Gastroesophageal sphincter (tissue), 4 donors: ENCODE data around the gene SPPL3. TPM values are rescaled to one million over a fixed set of nuclear protein-coding genes. Genes with fewer than 3 reads are reported as not detected.

Experiments used
- ATAC-seq: fragments of 150-250 bp; one replicate; pipeline ENCODE4 v1.9.1; 2016; ENCODE audit warnings: mild to moderate bottlenecking, moderate library complexity
- H3K27ac ChIP-seq, 4 donors: fragments of 200-600 bp; sonication (generic) in 3 of 4; 1 replicate in 3 of 4; 2 replicates in 1 of 4; pipeline ENCODE4 v1.5.1; 2016 to 2019
- H3K27me3 ChIP-seq: fragments of 200-600 bp; sonication (generic); one replicate; pipeline ENCODE4 v1.5.1; 2019
- H3K36me3 ChIP-seq, 2 donors: fragments of 200-600 bp; sonication (generic); one replicate each; pipeline ENCODE4 v1.5.1; 2019; ENCODE audit warnings: control low read depth in 1 of 2
- H3K4me1 ChIP-seq, 3 donors: fragments of 200-600 bp; sonication (generic); 1 replicate in 2 of 3; 2 replicates in 1 of 3; pipeline ENCODE4 v1.5.1; 2016 to 2019; ENCODE audit warnings: control low read depth in 2 of 3
- H3K4me3 ChIP-seq, 2 donors: fragments of 200-600 bp; sonication (generic); one replicate each; pipeline ENCODE4 v1.5.1; 2019; ENCODE audit warnings: mild to moderate bottlenecking in 1 of 2, moderate library complexity in 1 of 2
- H3K9me3 ChIP-seq, 3 donors: fragments of 200-600 bp; sonication (generic); one replicate each; pipeline ENCODE4 v1.5.1; 2017 to 2019; ENCODE audit warnings: control low read depth in 2 of 3
- EP300 ChIP-seq: sonication (generic); formaldehyde crosslinking; IDR thresholded peaks from one replicate; pipeline ENCODE4 v1.6.1; 2017; ENCODE audit warnings: antibody characterized with exemption, mild to moderate bottlenecking
- POLR2A ChIP-seq, 2 donors: fragments of 450-650 bp; IDR thresholded peaks; one replicate each; pipeline ENCODE4 v1.6.1; 2017; ENCODE audit warnings: antibody characterized with exemption in 2 of 2, mild to moderate bottlenecking in 2 of 2, moderate library complexity in 1 of 2
- POLR2AphosphoS5 ChIP-seq: sonication (generic); formaldehyde crosslinking; IDR thresholded peaks from one replicate; pipeline ENCODE4 v1.6.1; 2017; ENCODE audit warnings: antibody characterized with exemption
- WGBS, 2 donors: methylation state at CpG; one replicate each; pipeline ENCODE4 v1.1.5; 2018; ENCODE audit warnings: low coverage in 1 of 2; 5-methylcytosine and 5-hydroxymethylcytosine counted together
- total RNA-seq, 4 donors: library from RNA; depleted of rRNA; stranded (reverse); fragments of >200 nt; gene quantifications; one replicate each; pipeline ENCODE4 v1.1.0, GENCODE V29; 2016
- TF ChIP-seq, protein P1 (sequence below), 4 experiments: fragments of 200-600 bp in 2 of 4; fragments of 450-650 bp in 2 of 4; sonication (generic) in 1 of 4; IDR thresholded peaks; one replicate each; pipeline ENCODE4 v1.5.1; 2017 to 2019; ENCODE audit warnings: antibody characterized with exemption in 4 of 4, mild to moderate bottlenecking in 2 of 4, moderate library complexity in 2 of 4

The SPPL3 gene
- total RNA-seq, 4 donors from 2014 or later = 16.2 to 20.2 (median 19.0) TPM

DNA sequence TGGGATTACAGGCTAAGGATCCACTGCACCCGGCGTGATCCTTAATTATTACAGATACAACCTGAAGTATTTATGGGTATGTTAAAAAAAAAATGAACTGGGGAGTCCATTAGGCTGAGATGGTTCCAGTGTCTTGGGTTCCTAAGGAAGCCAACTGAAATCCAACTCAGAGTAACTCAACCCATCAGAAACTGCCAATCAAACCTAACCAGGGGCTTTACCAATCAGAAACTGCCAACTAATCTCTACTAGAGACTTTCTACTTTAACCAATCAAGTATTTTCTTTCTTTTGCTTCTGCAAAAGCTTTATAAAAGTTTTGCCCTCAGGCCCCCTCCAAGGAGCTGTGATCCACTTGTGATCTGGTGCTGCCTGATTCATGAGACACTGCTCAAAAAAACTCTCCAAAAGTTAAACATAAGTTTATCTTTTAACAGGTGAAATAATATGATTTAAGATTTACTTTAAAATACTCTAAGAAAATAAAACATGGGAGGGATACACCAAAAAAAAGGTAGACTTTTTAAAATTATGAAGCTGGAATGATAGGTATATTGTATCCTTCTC is 90.5 kb downstream of the SPPL3 start:
- no peak for ATAC-seq
- TF ChIP-seq, protein P1, sequence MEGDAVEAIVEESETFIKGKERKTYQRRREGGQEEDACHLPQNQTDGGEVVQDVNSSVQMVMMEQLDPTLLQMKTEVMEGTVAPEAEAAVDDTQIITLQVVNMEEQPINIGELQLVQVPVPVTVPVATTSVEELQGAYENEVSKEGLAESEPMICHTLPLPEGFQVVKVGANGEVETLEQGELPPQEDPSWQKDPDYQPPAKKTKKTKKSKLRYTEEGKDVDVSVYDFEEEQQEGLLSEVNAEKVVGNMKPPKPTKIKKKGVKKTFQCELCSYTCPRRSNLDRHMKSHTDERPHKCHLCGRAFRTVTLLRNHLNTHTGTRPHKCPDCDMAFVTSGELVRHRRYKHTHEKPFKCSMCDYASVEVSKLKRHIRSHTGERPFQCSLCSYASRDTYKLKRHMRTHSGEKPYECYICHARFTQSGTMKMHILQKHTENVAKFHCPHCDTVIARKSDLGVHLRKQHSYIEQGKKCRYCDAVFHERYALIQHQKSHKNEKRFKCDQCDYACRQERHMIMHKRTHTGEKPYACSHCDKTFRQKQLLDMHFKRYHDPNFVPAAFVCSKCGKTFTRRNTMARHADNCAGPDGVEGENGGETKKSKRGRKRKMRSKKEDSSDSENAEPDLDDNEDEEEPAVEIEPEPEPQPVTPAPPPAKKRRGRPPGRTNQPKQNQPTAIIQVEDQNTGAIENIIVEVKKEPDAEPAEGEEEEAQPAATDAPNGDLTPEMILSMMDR (IDR thresholded peaks at IDR 0.05) = no peak
- TF ChIP-seq POLR2AphosphoS5 = no peak
- TF ChIP-seq POLR2A (IDR thresholded peaks at IDR 0.05) = no peak
- TF ChIP-seq EP300 = no peak
- peaks cover 0 to 21% (median 0%) of the 10 kb centered on the region in 3 donors for H3K4me1 ChIP-seq
- peaks cover 0 to 19% of the 10 kb centered on the region in 2 donors for H3K36me3 ChIP-seq
- no peaks in the 10 kb centered on the region for H3K27me3 ChIP-seq
- no peak overlapping the region for H3K4me3 ChIP-seq
- H3K27ac ChIP-seq = no peak overlapping the region
- 100% methylated on average over 2 of the region's 2 CpGs; no CpG with 5 or more reads in 1 of the 2 donors for WGBS, 2 donors
- no peaks in the 10 kb centered on the region for H3K9me3 ChIP-seq

DNA sequence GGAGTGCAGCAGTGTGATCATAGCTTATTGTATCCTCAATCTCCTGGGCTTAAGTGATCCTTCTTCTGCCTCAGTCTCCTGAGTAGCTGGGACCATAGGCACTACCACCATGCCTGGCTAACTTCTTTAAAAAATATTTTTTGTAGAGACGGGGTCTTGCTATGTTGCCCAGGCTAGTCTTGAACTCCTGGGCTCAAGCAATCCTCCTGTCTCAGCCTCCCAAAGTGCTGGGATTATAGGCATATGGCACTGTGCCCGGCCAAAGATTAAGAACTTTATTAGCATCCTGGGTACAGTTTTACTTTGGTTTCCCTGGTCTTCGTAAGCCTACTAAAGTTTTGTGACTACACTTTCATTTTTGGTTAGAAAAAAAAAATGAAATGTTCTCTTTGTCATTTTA is 94.1 kb downstream of the SPPL3 start:
- no peak for ATAC-seq
- no peak overlapping the region for H3K4me3 ChIP-seq
- TF ChIP-seq POLR2AphosphoS5 (no peak), POLR2A (IDR thresholded peaks at IDR 0.05) (no peak), EP300 (no peak)
- TF ChIP-seq, protein P1 (IDR thresholded peaks at IDR 0.05) = no peak
- H3K36me3 ChIP-seq = peaks cover 0 to 19% of the 10 kb centered on the region in 2 donors
- WGBS, 2 donors = 93 to 100% methylated on average over 2 to 3 of the region's 3 CpGs
- no peaks in the 10 kb centered on the region for H3K9me3 ChIP-seq
- no peaks in the 10 kb centered on the region for H3K27me3 ChIP-seq
- no peak overlapping the region for H3K27ac ChIP-seq
- peaks cover 0 to 11% (median 0%) of the 10 kb centered on the region in 3 donors for H3K4me1 ChIP-seq

DNA sequence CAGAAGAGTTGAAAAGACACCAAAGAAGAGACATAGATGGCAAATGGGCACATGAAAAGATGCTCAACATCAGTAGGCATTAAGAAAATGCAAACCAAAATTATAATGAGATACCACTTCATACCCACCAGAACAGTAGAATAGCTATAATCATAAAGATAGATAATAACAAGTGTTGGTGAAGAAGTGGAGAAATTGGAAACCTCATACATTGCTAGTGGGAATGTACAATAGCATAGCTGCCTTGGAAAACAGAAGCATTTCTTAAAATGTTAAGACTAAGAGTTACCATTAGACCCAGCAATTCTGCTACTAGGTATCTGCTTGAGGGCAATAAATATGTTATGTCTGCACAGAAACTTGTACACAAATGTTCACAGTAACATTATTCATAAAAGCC is 99.7 kb downstream of the SPPL3 start:
- Histone ChIP-seq H3K36me3 (peaks cover 0 to 8% of the 10 kb centered on the region in 2 donors), H3K27me3 (no peaks in the 10 kb centered on the region), H3K27ac (no peak overlapping the region), H3K4me1 (peaks cover 0 to 10% (median 0%) of the 10 kb centered on the region in 3 donors), H3K4me3 (no peak overlapping the region), H3K9me3 (no peaks in the 10 kb centered on the region)
- TF ChIP-seq POLR2A (IDR thresholded peaks at IDR 0.05) = no peak
- TF ChIP-seq EP300 = no peak
- no peak for TF ChIP-seq POLR2AphosphoS5
- TF ChIP-seq, protein P1 (IDR thresholded peaks at IDR 0.05) = no peak
- no peak for ATAC-seq

DNA sequence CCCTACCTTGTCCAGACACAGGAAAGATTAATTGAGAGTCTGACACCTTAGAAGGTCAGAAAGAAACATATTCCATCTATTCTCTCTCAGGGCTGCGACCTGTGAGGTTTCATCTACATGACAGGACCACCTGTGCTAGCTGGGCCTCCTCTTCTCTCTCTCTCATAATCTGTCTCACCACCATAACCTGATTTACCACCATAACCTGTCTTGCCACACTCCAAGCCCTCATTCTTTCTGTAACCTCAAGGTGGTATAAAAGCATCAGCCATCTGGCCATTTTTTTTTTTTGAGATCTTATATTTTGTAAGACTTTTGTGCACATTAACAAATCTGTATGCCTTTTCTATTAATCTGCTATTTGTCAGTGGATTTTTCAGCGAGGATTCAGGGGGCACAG is 103.0 kb downstream of the SPPL3 start:
- Histone ChIP-seq H3K36me3 (peaks cover 0 to under 1% of the 10 kb centered on the region in 2 donors), H3K27me3 (no peaks in the 10 kb centered on the region), H3K9me3 (peaks cover 0 to 2% (median 0%) of the 10 kb centered on the region in 3 donors), H3K27ac (no peak overlapping the region), H3K4me3 (no peak overlapping the region), H3K4me1 (peaks cover 0 to 10% (median 0%) of the 10 kb centered on the region in 3 donors)
- no peak for TF ChIP-seq POLR2A (IDR thresholded peaks at IDR 0.05)
- no peak for TF ChIP-seq EP300
- TF ChIP-seq POLR2AphosphoS5 = no peak
- TF ChIP-seq, protein P1 (IDR thresholded peaks at IDR 0.05) = no peak
- WGBS, 2 donors = 80 to 92% methylated on average over 2 of the region's 2 CpGs
- ATAC-seq = no peak

DNA sequence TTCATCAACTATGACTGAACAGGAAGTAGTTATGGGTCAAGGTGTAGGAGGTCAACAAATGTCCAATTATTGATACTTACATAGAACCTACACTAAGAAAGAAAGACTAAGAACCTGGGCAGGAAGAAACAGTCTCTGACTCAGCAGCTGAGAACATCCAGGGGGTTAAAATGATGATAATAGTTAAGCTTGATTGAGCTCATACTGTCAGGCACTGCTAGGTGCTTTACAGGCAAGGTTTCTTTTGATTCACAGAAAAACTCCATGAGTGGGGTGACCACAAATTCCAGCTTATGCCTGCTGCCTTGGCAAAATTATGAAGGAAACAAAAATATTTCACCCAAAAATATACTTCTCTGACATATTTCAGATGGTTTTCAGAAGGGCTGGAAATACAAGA is 103.5 kb downstream of the SPPL3 start:
- Histone ChIP-seq H3K27ac (no peak overlapping the region), H3K4me3 (no peak overlapping the region), H3K4me1 (peaks cover 0 to 10% (median 0%) of the 10 kb centered on the region in 3 donors), H3K27me3 (no peaks in the 10 kb centered on the region), H3K9me3 (peaks cover 0 to 7% (median 0%) of the 10 kb centered on the region in 3 donors), H3K36me3 (peaks cover 0 to 4% of the 10 kb centered on the region in 2 donors)
- no peak for TF ChIP-seq POLR2A (IDR thresholded peaks at IDR 0.05)
- TF ChIP-seq, protein P1 (IDR thresholded peaks at IDR 0.05) = no peak
- TF ChIP-seq EP300 = no peak
- TF ChIP-seq POLR2AphosphoS5 = no peak
- ATAC-seq = no peak
